GM04504 (cell line): ENCODE measurements around the gene FGGY.
"Not testable (repeated sequence)": the region's sequence is repeated elsewhere in the genome, so short reads cannot be mapped to it uniquely, and the experiment has no call there.

Experiments used
- DNase-seq: peaks from one replicate; pipeline ENCODE4 v3.0.0-alpha.2; 2012; ENCODE audit warnings: low read depth

FGGY gene

GRCh38 chr1:59514061-59514909 lies 217.4 kb downstream of the FGGY start:
- DNase-seq: no peak

- no peak for DNase-seq
Measured at GRCh38 chr1:59516881-59517280, 220.0 kb downstream of the FGGY start.

- no peak for DNase-seq
Measured at GRCh38 chr1:59520194-59520593, 223.3 kb downstream of the FGGY start.

GRCh38 chr1:59520827-59521418 lies 224.0 kb downstream of the FGGY start:
- DNase-seq: no peak

GRCh38 chr1:59521456-59521855 lies 224.6 kb downstream of the FGGY start:
- DNase-seq: no peak

- no peak for DNase-seq
Measured at GRCh38 chr1:59522925-59523505, 226.1 kb downstream of the FGGY start.

- no peak for DNase-seq
Measured at GRCh38 chr1:59523745-59524450, 227.0 kb downstream of the FGGY start.

- DNase-seq: no peak
Measured at GRCh38 chr1:59526240-59526639, 229.3 kb downstream of the FGGY start.

- DNase-seq: no peak
Measured at GRCh38 chr1:59528471-59528870, 231.6 kb downstream of the FGGY start.

- DNase-seq: no peak
Measured at GRCh38 chr1:59528900-59529299, 232.0 kb downstream of the FGGY start.

GRCh38 chr1:59530119-59530518 lies 233.2 kb downstream of the FGGY start:
- no peak for DNase-seq

- DNase-seq: no peak
Measured at GRCh38 chr1:59532102-59532501, 235.2 kb downstream of the FGGY start.

- DNase-seq: not testable (repeated sequence)
Measured at GRCh38 chr1:59538476-59538875, 241.6 kb downstream of the FGGY start.

- DNase-seq: no peak
Measured at GRCh38 chr1:59539961-59540681, 243.2 kb downstream of the FGGY start.

- DNase-seq: no peak
Measured at GRCh38 chr1:59541161-59541560, 244.3 kb downstream of the FGGY start.

GRCh38 chr1:59541891-59542290 lies 245.0 kb downstream of the FGGY start:
- no peak for DNase-seq

- no peak for DNase-seq
Measured at GRCh38 chr1:59543211-59543668, 246.3 kb downstream of the FGGY start.

- DNase-seq: no peak
Measured at GRCh38 chr1:59544615-59545293, 247.9 kb downstream of the FGGY start.

GRCh38 chr1:59545830-59546229 lies 248.9 kb downstream of the FGGY start:
- no peak for DNase-seq

GRCh38 chr1:59549066-59549837 lies 252.4 kb downstream of the FGGY start:
- DNase-seq: no peak
